ENCODE measurements around the gene SYNE2.

- TF ChIP-seq, protein P1, sequence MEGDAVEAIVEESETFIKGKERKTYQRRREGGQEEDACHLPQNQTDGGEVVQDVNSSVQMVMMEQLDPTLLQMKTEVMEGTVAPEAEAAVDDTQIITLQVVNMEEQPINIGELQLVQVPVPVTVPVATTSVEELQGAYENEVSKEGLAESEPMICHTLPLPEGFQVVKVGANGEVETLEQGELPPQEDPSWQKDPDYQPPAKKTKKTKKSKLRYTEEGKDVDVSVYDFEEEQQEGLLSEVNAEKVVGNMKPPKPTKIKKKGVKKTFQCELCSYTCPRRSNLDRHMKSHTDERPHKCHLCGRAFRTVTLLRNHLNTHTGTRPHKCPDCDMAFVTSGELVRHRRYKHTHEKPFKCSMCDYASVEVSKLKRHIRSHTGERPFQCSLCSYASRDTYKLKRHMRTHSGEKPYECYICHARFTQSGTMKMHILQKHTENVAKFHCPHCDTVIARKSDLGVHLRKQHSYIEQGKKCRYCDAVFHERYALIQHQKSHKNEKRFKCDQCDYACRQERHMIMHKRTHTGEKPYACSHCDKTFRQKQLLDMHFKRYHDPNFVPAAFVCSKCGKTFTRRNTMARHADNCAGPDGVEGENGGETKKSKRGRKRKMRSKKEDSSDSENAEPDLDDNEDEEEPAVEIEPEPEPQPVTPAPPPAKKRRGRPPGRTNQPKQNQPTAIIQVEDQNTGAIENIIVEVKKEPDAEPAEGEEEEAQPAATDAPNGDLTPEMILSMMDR (IDR thresholded peaks at IDR 0.05) = no peak
- TF ChIP-seq EZH2phosphoT487 (IDR thresholded peaks at IDR 0.05) = no peak
These were observed 140.1 kb downstream of the SYNE2 start for GRCh38 chr14:63992858-63993257.

All from neural progenitor cell (in vitro differentiated cells).